Stimulated activated memory B cell treated with anti-CD40 and anti-IgM and Interleukin-4, amounts not matched to agents 10 μg/mL and 1 μg/mL and 100 μg/mL, for 72 hours (primary cell): ENCODE data around the gene DUSP14.

Experiments used
- ATAC-seq: fragments of 150-1000 bp; cut with Tn5 transposase; 2 replicates; pipeline ENCODE4 v1.10.0; 2021
- H3K27ac Mint-ChIP-seq: one replicate; pipeline ENCODE4 v1.8.0; 2022; ENCODE audit warnings: mild to moderate bottlenecking, mixed read lengths
- H3K27me3 Mint-ChIP-seq: one replicate; pipeline ENCODE4 v1.8.0; 2022; ENCODE audit warnings: mixed read lengths
- H3K36me3 Mint-ChIP-seq: one replicate; pipeline ENCODE4 v1.8.0; 2022; ENCODE audit warnings: mixed read lengths
- H3K4me1 Mint-ChIP-seq: one replicate; pipeline ENCODE4 v1.8.0; 2022; ENCODE audit warnings: mixed read lengths
- H3K4me3 Mint-ChIP-seq: one replicate; pipeline ENCODE4 v1.8.0; 2022; ENCODE audit warnings: mild to moderate bottlenecking, moderate library complexity, mixed read lengths
- H3K9me3 Mint-ChIP-seq: one replicate; pipeline ENCODE4 v1.8.0; 2022; ENCODE audit warnings: mixed read lengths

DUSP14 gene

DNA sequence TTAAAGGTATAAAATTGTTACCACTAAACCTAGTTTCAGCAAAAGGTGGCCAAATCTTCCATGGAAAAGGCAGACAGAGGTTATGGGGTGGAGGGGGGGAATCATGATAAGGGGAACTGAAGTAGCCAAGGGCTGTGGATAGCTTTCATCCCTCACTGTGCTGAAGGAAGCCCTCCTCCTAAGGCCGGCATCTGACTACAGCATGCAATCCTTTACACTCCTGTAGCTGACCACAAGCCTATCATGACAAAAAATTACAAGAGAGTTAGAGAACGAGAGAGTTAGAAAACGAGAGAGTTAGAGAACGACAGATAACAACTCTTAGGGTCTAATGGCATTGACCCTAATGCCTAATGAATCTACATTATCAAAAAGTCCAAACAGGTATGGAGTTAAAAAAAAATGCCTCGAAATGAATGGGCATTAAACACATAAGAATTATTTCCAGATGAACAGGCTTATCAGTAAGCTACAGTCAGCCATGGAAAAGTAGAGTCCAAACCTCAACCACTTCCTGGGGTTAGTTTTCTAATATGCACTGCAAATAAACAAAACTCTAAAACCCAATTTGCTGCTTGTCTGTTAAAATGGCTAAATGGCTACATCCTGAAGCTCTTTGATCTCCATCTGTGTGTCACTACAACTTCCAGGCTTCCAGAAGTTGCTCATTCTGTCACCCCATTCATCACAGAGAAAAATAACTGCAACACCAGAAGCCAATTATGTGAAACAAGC, 29.7 kb downstream of the DUSP14 start:
- no peaks in the 10 kb centered on the region for H3K4me1 Mint-ChIP-seq

DNA sequence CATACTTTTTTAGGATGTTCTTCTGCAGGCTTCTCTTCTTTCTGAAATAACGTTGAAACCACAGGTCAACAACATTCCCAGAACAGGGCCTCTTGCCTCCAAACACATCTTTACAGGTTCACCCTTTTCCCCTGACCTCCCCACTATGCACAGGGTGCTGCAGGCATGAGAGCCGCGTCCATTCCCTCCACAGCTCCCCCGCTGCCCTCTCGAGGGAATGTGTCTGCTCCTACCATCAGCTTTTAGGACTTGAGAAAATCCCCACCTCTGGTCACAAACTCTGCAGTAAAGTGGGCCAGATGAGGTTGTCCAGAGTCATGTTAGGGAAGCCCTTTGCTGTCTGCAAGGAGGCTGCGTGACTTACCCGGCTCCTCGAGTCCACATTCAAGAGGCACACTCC, 30.5 kb downstream of the DUSP14 start:
- peak overlapping the region; percentile 54 for H3K27ac Mint-ChIP-seq
- H3K36me3 Mint-ChIP-seq: peaks cover 50% of the 10 kb centered on the region
- no peaks in the 10 kb centered on the region for H3K27me3 Mint-ChIP-seq
- no peak for ATAC-seq
- H3K4me1 Mint-ChIP-seq: no peaks in the 10 kb centered on the region
- no peaks in the 10 kb centered on the region for H3K9me3 Mint-ChIP-seq
- H3K4me3 Mint-ChIP-seq: no peak overlapping the region

More for the DNA sequence above, 29.7 kb downstream of the DUSP14 start:
- no peak overlapping the region for H3K4me3 Mint-ChIP-seq
- no peaks in the 10 kb centered on the region for H3K27me3 Mint-ChIP-seq
- H3K36me3 Mint-ChIP-seq: peaks cover 47% of the 10 kb centered on the region
- ATAC-seq: no peak
- no peaks in the 10 kb centered on the region for H3K9me3 Mint-ChIP-seq
- H3K27ac Mint-ChIP-seq: peak overlapping the region; percentile 54

DNA sequence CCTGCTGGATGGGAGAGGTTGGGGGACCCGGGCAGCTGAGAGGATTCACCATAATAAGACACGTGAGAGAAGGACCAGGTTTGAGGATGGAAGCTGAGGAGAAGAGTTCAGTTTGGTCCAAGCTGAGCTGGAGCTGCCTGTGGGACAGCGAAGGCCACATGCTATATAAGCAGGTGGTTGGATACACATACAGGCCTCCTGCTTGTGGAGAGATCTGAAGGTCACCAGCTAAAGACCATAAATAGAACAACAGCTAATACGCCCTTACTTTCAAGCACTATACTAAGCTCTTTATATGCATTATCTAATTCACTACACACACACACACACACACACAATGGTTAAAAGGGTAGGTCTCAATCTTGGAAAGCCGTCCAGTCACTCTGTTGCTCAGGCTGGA, 32.1 kb downstream of the DUSP14 start:
- no peak for ATAC-seq
- H3K27me3 Mint-ChIP-seq: no peaks in the 10 kb centered on the region
- H3K36me3 Mint-ChIP-seq: peaks cover 56% of the 10 kb centered on the region

DNA sequence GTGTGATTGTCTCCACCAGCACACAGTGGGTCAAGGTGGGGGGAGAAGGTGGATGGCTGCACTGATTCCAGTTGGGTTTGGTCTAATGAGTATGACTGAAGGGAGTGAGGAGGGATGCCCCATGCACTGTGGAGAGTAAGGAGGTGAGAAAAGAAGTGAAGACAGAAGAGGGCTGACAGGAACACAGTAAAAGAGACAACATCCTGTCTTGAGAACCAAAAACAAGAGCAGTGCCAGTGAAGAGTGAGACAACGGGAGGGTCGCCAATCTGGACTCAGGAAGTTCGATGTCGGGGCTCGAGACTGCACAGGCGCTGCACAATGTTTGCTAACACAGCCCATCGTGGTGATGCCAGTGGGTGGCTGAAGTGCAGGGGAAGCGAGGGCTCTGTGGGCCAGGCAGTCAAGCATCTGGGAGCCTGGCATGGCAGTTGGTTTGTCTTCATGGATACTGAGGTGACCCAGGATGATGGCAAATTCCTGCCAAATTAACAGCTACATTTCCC, 34.1 kb downstream of the DUSP14 start:
- Mint-ChIP-seq H3K4me3 (no peak overlapping the region), H3K36me3 (peaks cover 40% of the 10 kb centered on the region), H3K4me1 (no peaks in the 10 kb centered on the region), H3K9me3 (no peaks in the 10 kb centered on the region), H3K27ac (no peak overlapping the region), H3K27me3 (no peaks in the 10 kb centered on the region)
- no peak for ATAC-seq

More for the DNA sequence above, 32.1 kb downstream of the DUSP14 start:
- Mint-ChIP-seq H3K27ac (no peak overlapping the region), H3K4me1 (no peaks in the 10 kb centered on the region), H3K9me3 (no peaks in the 10 kb centered on the region), H3K4me3 (no peak overlapping the region)

DNA sequence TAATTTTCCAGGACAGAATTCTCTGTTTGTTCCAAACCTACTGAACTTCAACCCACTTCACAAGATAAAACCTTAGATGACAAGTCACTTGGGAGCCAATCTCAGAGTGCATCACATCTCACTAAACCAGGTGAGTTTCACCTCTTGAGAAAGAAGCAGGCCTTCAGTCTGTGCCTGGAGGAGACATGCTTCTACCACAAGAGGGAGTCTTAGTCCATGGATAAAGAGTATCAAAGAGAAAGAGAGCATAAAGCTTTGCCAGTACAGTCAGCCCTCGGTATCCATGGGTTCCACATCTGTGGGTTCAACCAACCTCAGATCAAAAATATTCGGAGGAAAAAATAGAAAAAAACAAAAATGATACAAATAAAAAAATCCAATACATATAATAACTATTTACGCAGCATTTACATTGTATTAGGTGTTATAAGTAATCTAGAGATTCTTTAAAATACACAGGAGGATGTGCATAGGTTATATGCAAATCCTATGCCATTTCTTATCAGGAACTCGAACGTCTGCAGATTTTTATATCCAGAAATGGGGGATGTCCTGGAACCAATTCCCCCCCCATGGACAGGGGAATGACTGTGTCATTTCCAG, 37.7 kb downstream of the DUSP14 start:
- Mint-ChIP-seq H3K4me1 (no peaks in the 10 kb centered on the region), H3K9me3 (no peaks in the 10 kb centered on the region), H3K27me3 (no peaks in the 10 kb centered on the region), H3K4me3 (no peak overlapping the region), H3K27ac (no peak overlapping the region), H3K36me3 (peaks cover 32% of the 10 kb centered on the region)
- peak; percentile 61 for ATAC-seq

DNA sequence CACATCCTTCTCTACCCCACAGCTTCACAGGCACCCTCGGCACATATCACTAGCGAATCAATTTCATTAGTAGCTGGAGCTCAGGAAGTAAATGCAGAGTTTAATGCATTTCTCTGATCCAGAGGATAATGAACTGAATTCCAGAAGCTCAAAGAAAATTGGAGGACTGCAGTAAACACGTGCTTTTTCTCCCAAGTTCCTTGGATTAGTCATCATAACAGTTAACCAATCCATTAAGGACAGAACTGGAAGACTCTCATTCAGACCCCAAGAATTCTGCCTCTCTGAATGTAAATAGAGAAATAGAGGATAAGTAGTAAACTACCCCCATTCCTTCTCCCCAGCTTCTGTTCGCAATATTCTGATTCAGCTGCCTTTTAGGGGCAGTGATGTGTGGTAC, 40.7 kb downstream of the DUSP14 start:
- Mint-ChIP-seq H3K4me1 (no peaks in the 10 kb centered on the region), H3K9me3 (no peaks in the 10 kb centered on the region), H3K27ac (no peak overlapping the region), H3K27me3 (no peaks in the 10 kb centered on the region), H3K4me3 (no peak overlapping the region), H3K36me3 (peaks cover 19% of the 10 kb centered on the region)
- no peak for ATAC-seq

DNA sequence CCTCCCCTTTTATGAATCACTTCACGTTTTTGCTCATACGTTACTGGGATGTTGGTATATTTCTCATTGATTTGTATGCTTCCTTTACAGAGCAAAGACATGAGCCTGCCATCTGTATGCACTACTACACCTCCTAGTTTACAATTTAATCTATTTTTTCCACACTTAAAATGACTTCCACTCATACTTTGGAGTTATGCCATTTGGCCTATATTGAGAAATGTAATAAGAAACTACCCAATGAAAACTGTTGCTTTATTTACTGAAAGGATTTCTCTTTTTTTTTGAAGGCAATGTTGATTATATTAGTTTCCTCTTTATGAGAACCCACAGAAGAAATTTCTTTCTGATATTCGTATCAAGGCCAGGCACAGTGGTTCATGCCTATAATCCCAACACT, 43.1 kb downstream of the DUSP14 start:
- Mint-ChIP-seq H3K27me3 (no peaks in the 10 kb centered on the region), H3K36me3 (peaks cover 35% of the 10 kb centered on the region), H3K4me3 (no peak overlapping the region), H3K4me1 (no peaks in the 10 kb centered on the region), H3K9me3 (no peaks in the 10 kb centered on the region), H3K27ac (no peak overlapping the region)
- no peak for ATAC-seq

DNA sequence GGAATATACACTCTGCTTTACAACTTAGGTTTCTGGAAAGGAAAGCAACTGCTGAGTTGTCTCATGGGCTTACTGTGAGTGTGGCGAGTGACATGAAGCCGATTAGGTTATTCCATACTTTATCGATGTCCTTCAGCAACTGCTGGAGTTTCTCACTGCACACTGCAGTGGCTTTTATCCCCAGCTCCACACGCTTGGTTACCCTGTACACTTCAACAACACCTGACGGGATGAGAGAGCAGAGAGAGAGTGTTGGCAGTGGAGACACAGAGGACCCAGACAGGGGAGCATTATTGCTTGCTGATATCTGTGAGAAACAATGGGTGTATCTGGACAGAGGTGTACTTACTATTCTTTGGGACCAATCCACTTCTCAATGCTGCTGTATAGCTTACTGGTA, 46.2 kb downstream of the DUSP14 start:
- H3K4me3 Mint-ChIP-seq: no peak overlapping the region
- no peaks in the 10 kb centered on the region for H3K27me3 Mint-ChIP-seq
- no peak overlapping the region for H3K27ac Mint-ChIP-seq
- H3K9me3 Mint-ChIP-seq: no peaks in the 10 kb centered on the region
- peaks cover 58% of the 10 kb centered on the region for H3K36me3 Mint-ChIP-seq
- no peak for ATAC-seq
- H3K4me1 Mint-ChIP-seq: no peaks in the 10 kb centered on the region

DNA sequence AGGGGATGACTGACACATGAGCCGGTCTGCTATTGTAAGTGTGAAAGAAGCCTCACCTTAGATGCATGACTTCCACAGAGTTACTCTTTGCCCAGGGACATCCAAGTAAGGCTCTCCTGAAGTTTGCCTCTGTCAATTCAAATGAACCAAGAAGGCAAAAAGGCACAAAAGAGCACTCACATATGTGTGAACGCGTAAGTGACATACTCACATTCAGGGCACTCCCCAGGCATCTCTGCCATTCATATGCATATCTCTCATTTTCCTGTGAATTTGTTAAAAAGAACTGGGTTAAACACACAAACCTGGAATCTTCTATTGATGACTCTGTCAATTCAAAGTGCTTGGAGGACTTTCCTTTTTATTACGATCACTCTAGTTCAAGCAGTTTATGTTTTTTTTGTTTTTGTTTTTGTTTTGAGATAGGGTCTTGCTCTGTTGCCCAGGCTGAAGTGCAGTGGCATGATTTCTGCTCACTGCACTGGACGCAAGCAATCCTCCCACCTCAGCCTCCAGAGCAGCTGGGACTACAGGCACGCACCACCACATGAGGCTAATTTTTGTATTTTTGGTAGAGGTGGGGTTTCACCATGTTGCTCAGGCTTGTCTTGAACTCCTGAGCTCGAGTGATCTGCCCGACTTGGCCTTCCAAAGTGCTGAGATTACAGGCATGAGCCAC, 49.4 kb downstream of the DUSP14 start:
- Mint-ChIP-seq H3K27ac (no peak overlapping the region), H3K27me3 (no peaks in the 10 kb centered on the region), H3K4me3 (no peak overlapping the region), H3K9me3 (no peaks in the 10 kb centered on the region), H3K36me3 (peaks cover 56% of the 10 kb centered on the region), H3K4me1 (no peaks in the 10 kb centered on the region)
- ATAC-seq: no peak

DNA sequence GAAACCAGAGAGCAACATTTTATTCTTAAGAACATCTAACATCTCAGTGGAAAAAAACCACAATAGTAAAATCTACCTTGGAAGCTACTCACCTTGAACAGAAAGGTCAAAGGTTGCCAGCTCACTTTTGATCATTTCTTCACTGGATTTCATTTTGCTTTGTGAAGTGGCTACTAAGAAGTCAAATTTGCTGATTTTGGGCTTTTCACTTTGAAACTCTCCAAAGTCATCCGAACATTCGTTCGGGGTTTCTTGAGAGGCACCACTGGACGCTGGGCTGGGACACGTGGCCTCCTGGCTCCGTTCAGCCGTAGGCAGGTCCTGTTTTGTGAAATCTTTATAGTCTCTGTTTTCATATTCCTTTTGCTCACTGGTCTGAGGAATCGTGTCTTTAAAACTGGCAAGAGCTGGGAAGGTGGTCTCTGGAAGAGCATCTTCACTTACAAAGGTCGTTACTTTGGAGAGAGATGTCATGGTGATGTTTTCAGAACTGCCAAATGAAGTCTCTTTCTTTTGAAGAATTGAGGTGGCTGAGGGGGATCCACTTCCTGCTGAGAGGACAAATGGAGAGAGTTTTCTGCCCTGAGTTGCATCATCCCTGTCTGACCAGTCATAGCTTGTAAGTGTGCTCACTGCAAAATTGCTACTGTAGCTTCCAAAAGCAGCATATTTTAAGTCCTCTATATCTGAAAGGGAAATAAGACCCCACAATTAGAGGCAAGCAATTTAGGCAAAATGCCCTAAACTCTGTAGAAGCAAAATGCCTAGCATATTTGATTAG, 52.4 kb downstream of the DUSP14 start:
- no peak for ATAC-seq
- Mint-ChIP-seq H3K27ac (no peak overlapping the region), H3K4me1 (peaks cover 6% of the 10 kb centered on the region), H3K9me3 (no peaks in the 10 kb centered on the region), H3K27me3 (no peaks in the 10 kb centered on the region), H3K4me3 (no peak overlapping the region), H3K36me3 (peaks cover 41% of the 10 kb centered on the region)

DNA sequence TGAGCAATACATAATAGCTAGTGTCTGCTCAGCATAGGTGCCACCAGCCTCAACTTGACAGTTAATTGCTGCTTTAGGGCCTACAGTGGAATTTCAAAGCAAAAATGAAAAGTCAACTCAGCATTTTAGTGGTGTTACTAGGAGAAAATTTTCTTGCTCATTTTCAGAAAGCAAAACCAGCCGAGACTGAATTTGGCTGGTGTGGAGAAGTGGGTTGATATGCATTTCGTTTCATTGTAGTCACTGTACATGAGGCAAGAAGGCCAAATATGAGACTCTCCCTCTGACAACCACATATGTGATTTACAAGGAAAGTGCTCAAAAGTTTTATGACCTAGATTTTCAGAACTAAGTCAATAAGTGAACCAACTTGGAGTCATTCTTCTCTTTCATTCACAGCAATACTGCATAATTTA, 54.0 kb downstream of the DUSP14 start:
- Mint-ChIP-seq H3K9me3 (no peaks in the 10 kb centered on the region), H3K36me3 (peaks cover 30% of the 10 kb centered on the region), H3K27ac (no peak overlapping the region), H3K4me1 (peaks cover 7% of the 10 kb centered on the region), H3K27me3 (no peaks in the 10 kb centered on the region), H3K4me3 (no peak overlapping the region)
- no peak for ATAC-seq

DNA sequence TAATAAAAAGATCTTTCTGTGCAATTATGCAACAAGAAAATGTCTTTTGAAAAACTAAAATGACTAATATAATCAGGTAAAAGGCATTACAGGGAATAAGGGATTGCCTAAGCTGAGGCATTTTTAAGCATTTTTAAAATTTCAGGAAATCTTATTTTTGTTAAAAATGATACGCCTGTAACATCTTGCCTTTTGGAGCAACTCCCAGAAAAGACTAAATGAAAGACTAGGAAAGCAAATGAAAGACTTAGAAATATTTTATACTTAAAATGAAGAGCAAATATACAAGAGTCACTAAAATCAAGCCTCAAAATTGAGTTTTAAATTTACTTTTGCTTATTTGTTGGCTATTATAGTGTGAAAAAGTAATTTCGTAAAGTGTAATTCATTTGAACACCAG, 55.8 kb downstream of the DUSP14 start:
- peaks cover 21% of the 10 kb centered on the region for H3K36me3 Mint-ChIP-seq
- H3K4me1 Mint-ChIP-seq: peaks cover 14% of the 10 kb centered on the region

DNA sequence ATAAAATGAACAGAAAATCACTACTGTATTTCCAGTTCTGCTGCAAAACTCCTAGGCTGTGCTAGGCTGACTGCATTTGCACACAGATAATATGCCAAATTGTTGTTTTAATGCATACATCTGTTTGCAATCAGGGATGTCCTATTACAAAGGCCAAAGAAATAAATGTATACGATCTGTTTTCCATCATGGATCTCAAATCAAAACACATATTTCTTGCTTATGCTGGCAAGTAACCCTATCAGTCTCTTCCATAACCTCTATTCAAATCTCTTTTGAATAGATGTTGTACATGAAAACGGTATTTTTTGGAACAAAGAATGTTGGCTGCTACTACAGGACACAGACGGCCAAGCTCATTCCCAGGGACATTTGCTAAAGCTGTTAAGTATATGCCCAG, 56.6 kb downstream of the DUSP14 start:
- ATAC-seq: no peak
- H3K4me1 Mint-ChIP-seq: peaks cover 22% of the 10 kb centered on the region
- H3K27ac Mint-ChIP-seq: no peak overlapping the region
- no peak overlapping the region for H3K4me3 Mint-ChIP-seq
- H3K9me3 Mint-ChIP-seq: no peaks in the 10 kb centered on the region
- no peaks in the 10 kb centered on the region for H3K27me3 Mint-ChIP-seq
- H3K36me3 Mint-ChIP-seq: peaks cover 18% of the 10 kb centered on the region

More for the DNA sequence above, 55.8 kb downstream of the DUSP14 start:
- Mint-ChIP-seq H3K27ac (no peak overlapping the region), H3K9me3 (no peaks in the 10 kb centered on the region), H3K4me3 (no peak overlapping the region), H3K27me3 (no peaks in the 10 kb centered on the region)
- no peak for ATAC-seq

DNA sequence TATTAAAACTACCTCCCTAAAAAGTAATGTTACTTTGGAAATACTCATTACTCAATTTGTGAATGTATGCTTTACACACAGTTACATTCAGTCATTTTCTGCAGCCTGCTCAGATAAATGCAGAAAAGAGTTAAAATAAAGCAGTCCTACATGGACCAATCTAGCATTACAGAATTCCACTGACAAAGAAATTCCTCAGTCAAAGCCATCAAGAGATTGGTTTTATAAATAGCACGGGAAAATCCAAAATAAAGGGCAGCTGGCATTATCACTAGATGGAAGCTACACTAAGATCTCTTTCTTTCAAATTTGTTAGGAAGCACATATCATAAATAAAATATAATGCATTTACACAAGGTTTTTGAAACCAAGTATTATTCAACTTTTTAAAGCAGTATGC, 58.3 kb downstream of the DUSP14 start:
- Mint-ChIP-seq H3K27ac (no peak overlapping the region), H3K9me3 (no peaks in the 10 kb centered on the region), H3K27me3 (no peaks in the 10 kb centered on the region), H3K4me1 (peaks cover 39% of the 10 kb centered on the region), H3K4me3 (no peak overlapping the region), H3K36me3 (peaks cover 30% of the 10 kb centered on the region)
- no peak for ATAC-seq

DNA sequence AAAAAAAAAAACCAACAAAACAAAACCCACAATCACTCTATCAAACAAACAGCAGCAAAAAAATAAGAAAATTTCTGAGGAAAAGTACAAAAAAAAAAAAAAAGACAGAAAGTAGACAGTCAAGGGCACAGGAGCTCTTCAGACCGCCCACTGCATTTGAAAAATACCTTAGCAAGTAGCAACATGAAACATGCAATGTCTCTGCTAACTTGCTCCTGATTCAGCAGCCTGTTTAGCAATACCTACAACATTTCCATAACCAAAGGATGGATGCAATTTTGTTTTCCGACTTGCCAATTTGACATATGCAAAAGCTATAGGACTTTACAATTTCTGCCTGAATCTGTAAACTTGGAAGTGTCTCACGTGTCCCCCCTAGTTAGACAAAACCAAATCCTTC, 62.1 kb downstream of the DUSP14 start:
- H3K27me3 Mint-ChIP-seq: no peaks in the 10 kb centered on the region
- peak overlapping the region; percentile 64 for H3K27ac Mint-ChIP-seq
- no peak for ATAC-seq
- peaks cover 39% of the 10 kb centered on the region for H3K4me1 Mint-ChIP-seq
- H3K9me3 Mint-ChIP-seq: no peaks in the 10 kb centered on the region
- no peak overlapping the region for H3K4me3 Mint-ChIP-seq
- H3K36me3 Mint-ChIP-seq: peaks cover 33% of the 10 kb centered on the region
